Measurements from ENCODE around the gene STK32A.

Gene STK32A

DNA sequence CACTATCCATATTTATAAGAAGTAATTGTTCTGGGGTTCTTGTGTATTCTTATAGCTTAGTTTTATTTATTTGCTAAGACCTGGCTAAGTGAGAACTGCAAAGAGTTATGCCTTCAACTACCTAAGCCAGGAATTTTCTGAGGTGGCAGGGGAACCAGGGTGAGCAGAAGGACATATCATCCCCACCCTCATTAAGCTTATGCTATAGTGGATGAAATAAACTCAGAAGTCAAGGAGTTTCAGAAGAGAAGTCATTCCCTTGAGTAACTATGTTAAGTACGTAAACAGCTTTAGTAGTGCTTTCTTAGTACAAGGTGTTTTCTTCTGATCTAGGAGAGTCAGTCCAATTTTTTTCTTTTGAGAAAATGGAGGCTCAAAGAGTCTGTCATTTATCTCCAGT, 41.7 kb downstream of the STK32A start:
- Mint-ChIP-seq H3K4me1 (no peaks in the 10 kb centered on the region), H3K4me3 (no peak overlapping the region), H3K27me3 (ENCODE audit: low read depth) (no peaks in the 10 kb centered on the region), H3K9me3 (peaks cover 11% of the 10 kb centered on the region), H3K36me3 (ENCODE audit: low read depth) (peaks cover 18% of the 10 kb centered on the region), H3K27ac (no peak overlapping the region)
- TF ChIP-seq, protein P1, sequence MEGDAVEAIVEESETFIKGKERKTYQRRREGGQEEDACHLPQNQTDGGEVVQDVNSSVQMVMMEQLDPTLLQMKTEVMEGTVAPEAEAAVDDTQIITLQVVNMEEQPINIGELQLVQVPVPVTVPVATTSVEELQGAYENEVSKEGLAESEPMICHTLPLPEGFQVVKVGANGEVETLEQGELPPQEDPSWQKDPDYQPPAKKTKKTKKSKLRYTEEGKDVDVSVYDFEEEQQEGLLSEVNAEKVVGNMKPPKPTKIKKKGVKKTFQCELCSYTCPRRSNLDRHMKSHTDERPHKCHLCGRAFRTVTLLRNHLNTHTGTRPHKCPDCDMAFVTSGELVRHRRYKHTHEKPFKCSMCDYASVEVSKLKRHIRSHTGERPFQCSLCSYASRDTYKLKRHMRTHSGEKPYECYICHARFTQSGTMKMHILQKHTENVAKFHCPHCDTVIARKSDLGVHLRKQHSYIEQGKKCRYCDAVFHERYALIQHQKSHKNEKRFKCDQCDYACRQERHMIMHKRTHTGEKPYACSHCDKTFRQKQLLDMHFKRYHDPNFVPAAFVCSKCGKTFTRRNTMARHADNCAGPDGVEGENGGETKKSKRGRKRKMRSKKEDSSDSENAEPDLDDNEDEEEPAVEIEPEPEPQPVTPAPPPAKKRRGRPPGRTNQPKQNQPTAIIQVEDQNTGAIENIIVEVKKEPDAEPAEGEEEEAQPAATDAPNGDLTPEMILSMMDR (IDR thresholded peaks at IDR 0.05; ENCODE audit: unreplicated experiment in 3 of 3), result no peak

DNA sequence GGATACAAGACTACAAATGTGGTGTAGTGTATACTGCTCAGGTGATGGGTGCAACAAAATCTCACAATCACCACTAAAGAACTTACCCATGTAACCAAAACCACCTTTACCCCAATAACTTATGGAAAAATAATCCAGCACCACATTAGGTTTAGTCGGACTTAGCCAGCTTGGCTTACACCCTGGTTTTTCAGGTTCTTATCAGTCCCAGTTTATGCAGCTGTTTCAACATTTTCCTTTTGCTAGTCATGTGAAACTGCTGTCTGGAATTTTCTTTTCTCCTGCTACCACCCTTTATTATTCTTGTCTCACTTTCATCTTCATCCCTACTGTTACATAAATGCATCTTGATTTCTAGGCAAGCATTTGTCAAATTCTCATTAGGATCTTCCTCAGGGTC, 51.5 kb downstream of the STK32A start:
- Mint-ChIP-seq H3K27ac (no peak overlapping the region), H3K9me3 (peaks cover 30% of the 10 kb centered on the region), H3K27me3 (ENCODE audit: low read depth) (no peaks in the 10 kb centered on the region), H3K4me3 (no peak overlapping the region), H3K36me3 (ENCODE audit: low read depth) (peaks cover 6% of the 10 kb centered on the region), H3K4me1 (no peaks in the 10 kb centered on the region)
- TF ChIP-seq, protein P1 (IDR thresholded peaks at IDR 0.05; ENCODE audit: unreplicated experiment in 3 of 3), result no peak

DNA sequence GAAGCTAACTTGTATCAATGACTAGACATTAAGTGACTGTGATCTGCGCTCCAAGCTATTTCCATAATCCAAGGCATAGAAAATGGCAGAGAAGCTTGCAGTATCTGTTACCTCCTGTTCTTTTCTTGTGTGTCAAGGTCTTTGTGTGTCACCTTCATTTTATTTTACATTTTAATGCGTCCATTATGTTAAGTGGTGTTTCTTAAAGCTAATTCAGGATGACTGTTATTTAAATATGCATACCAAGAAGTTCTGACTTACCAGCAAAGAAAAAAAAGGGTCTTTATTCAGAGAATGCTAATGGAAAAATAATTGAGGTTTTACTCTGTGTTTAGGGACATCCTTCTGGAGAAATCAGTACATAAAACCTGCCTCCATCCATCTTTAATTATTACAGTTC, 52.3 kb downstream of the STK32A start:
- Mint-ChIP-seq H3K27me3 (ENCODE audit: low read depth) (no peaks in the 10 kb centered on the region), H3K36me3 (ENCODE audit: low read depth) (peaks cover 1% of the 10 kb centered on the region)
- TF ChIP-seq, protein P1 (IDR thresholded peaks at IDR 0.05; ENCODE audit: unreplicated experiment in 3 of 3), result no peak

DNA sequence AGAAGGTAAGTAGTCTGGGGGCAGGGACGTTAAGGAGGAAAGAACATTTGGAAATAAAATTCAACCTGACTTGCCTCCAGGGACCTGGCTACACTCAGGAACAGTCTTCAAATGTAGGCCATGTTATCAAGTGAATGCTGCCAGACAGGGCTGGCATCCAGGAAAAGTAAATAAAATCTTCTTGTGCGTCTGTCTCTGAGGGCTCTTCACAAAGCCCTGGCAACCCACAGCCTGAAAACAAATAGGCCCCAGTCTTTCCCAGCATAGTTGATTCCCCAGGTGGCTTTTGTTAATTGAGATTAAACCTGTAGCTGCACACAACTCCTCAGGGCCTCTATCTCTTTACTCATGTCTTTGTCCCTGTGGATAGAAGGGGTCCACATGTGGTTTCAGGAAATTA, 55.4 kb downstream of the STK32A start:
- H3K36me3 Mint-ChIP-seq (ENCODE audit: low read depth), result peaks cover 3% of the 10 kb centered on the region
- TF ChIP-seq, protein P1 (IDR thresholded peaks at IDR 0.05; ENCODE audit: unreplicated experiment in 3 of 3), result no peak
- H3K4me3 Mint-ChIP-seq, result no peak overlapping the region
- no peak overlapping the region for H3K27ac Mint-ChIP-seq
- H3K27me3 Mint-ChIP-seq (ENCODE audit: low read depth), result no peaks in the 10 kb centered on the region
- peaks cover 8% of the 10 kb centered on the region for H3K9me3 Mint-ChIP-seq
- H3K4me1 Mint-ChIP-seq, result no peaks in the 10 kb centered on the region

More for the DNA sequence above, 52.3 kb downstream of the STK32A start:
- H3K9me3 Mint-ChIP-seq, result peaks cover 24% of the 10 kb centered on the region
- H3K4me1 Mint-ChIP-seq, result no peaks in the 10 kb centered on the region
- H3K4me3 Mint-ChIP-seq, result no peak overlapping the region
- H3K27ac Mint-ChIP-seq, result no peak overlapping the region

DNA sequence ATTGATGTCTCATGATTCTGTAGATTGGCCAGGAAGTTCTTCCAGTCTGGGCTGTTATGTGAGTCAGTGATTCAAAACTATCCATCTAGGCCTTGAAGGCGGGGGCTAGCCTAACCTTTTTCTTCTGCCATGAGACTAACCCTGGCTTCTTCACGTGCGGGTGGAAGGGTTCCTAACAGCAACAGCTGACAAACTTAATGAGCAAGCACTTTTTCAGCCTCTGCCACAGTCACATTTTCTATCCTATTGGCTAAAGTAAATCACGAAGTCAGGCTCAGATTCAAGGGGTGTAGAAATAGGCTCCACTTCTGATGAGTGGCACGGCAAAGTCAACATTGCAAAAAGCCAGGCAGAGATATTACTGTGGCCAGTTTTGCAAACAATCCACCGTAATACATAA, 68.4 kb downstream of the STK32A start:
- Mint-ChIP-seq H3K9me3 (no peaks in the 10 kb centered on the region), H3K4me1 (no peaks in the 10 kb centered on the region), H3K27me3 (ENCODE audit: low read depth) (no peaks in the 10 kb centered on the region), H3K36me3 (ENCODE audit: low read depth) (no peaks in the 10 kb centered on the region), H3K4me3 (no peak overlapping the region), H3K27ac (no peak overlapping the region)
- TF ChIP-seq, protein P1 (IDR thresholded peaks at IDR 0.05; ENCODE audit: unreplicated experiment in 3 of 3), result no peak

DNA sequence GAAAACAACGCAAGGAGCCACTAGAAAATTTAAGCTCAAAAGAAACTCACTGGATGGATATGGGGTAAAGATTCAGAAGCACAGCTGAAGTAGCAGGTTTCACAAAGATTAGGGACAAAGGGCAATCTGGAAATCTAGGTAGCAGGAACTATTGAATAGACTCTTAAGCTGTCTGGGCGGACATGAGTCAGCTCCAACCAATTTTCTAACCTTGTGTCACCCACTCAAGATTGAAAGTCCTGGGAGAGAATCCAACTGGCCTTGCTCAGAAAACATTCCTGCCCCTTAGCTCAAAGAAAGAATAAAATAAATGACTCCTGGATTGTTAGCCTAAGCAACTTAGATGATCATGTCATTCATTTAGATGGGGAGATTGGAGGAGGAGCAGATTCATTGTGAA, 69.2 kb downstream of the STK32A start:
- TF ChIP-seq, protein P1 (IDR thresholded peaks at IDR 0.05; ENCODE audit: unreplicated experiment in 3 of 3), result no peak
- no peak overlapping the region for H3K27ac Mint-ChIP-seq
- H3K9me3 Mint-ChIP-seq, result no peaks in the 10 kb centered on the region
- H3K36me3 Mint-ChIP-seq (ENCODE audit: low read depth), result no peaks in the 10 kb centered on the region
- no peaks in the 10 kb centered on the region for H3K27me3 Mint-ChIP-seq (ENCODE audit: low read depth)
- H3K4me1 Mint-ChIP-seq, result no peaks in the 10 kb centered on the region
- no peak overlapping the region for H3K4me3 Mint-ChIP-seq
